Activated naive CD4-positive, alpha-beta T cell treated with anti-CD3 and anti-CD28 coated beads, Interleukin-2, amount 50 U/mL, for 16 hours (primary cell): Measurements from ENCODE around the gene SELENON.

Experiments used
- DNase-seq: peaks from one replicate; pipeline ENCODE4 v3.0.0-alpha.2; 2020

The SELENON gene

DNA sequence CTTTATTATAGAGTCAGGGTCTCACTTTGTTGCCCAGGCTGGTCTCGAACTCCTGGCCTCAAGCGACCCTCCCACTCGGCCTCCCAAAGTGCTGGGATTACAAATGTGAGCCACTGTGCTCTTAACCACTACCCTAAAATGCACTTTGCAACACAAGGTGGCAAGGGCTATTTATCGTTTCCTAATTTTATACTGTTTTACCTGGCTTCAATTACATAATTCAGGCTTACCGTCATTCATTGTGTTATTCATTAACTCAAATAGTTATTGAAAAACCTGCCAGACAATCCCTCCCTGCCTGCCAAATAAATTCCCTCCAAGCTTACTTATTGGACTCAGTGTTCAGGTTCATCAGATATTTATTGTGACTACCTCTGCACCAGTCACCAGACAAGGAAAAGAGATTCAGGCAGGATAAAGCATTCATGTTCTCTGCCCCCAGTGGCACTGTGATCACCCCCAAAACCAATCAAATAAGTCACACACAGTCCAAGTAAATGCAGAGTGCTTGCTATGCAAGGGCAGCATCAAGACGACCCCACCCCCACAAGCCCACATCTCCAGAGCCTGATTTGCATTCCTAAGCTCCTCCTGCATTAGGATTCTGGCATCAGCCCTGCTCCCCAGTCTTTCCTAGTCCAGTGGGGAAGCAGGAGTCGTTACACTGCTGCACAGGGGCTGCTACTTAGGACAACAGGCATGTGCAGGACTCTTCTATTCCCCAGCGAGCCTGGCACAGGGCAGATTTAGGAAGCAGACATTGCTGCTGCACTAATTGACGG lies 67.4 kb downstream of the SELENON start:
- DNase-seq: no peak
